Nephron progenitor cell (in vitro differentiated cells): ENCODE results near the gene ATP8B1.
A peak's percentile ranks its signal among the peaks of the same experiment; 100 is the strongest.

Experiments
- DNase-seq: peaks from one replicate; pipeline ENCODE4 v3.0.0; 2021
- H3K27ac Mint-ChIP-seq: 2 replicates; pipeline ENCODE4 v1.8.0; 2021; ENCODE audit warnings: mild to moderate bottlenecking, moderate library complexity, mixed read lengths
- H3K27me3 Mint-ChIP-seq: 2 replicates; pipeline ENCODE4 v1.8.0; 2021; ENCODE audit warnings: mild to moderate bottlenecking, low read depth, mixed read lengths; ENCODE audit not compliant: poor library complexity
- H3K36me3 Mint-ChIP-seq: 2 replicates; pipeline ENCODE4 v1.8.0; 2021; ENCODE audit warnings: low read depth, mixed read lengths
- H3K4me1 Mint-ChIP-seq: 2 replicates; pipeline ENCODE4 v1.8.0; 2021; ENCODE audit warnings: mixed read lengths
- H3K4me3 Mint-ChIP-seq: 2 replicates; pipeline ENCODE4 v1.8.0; 2021; ENCODE audit warnings: mild to moderate bottlenecking, moderate library complexity, mixed read lengths
- H3K9me3 Mint-ChIP-seq: 2 replicates; pipeline ENCODE4 v1.8.0; 2021; ENCODE audit warnings: mild to moderate bottlenecking, moderate library complexity, mixed read lengths
- TF ChIP-seq, protein P1 (sequence below): fragments of 200-600 bp; sonication (generic); IDR thresholded peaks from 2 replicates; pipeline ENCODE4 v1.5.0; 2021; ENCODE audit warnings: antibody characterized with exemption

Gene ATP8B1

GRCh38 chr18:57705011-57705410 is 98.1 kb downstream of the ATP8B1 start:
- Mint-ChIP-seq H3K4me3 (no peak overlapping the region), H3K27ac (no peak overlapping the region), H3K9me3 (no peaks in the 10 kb centered on the region), H3K27me3 (peaks cover 2% of the 10 kb centered on the region), H3K4me1 (no peaks in the 10 kb centered on the region), H3K36me3 (no peaks in the 10 kb centered on the region)
- no peak for DNase-seq
- TF ChIP-seq, protein P1, sequence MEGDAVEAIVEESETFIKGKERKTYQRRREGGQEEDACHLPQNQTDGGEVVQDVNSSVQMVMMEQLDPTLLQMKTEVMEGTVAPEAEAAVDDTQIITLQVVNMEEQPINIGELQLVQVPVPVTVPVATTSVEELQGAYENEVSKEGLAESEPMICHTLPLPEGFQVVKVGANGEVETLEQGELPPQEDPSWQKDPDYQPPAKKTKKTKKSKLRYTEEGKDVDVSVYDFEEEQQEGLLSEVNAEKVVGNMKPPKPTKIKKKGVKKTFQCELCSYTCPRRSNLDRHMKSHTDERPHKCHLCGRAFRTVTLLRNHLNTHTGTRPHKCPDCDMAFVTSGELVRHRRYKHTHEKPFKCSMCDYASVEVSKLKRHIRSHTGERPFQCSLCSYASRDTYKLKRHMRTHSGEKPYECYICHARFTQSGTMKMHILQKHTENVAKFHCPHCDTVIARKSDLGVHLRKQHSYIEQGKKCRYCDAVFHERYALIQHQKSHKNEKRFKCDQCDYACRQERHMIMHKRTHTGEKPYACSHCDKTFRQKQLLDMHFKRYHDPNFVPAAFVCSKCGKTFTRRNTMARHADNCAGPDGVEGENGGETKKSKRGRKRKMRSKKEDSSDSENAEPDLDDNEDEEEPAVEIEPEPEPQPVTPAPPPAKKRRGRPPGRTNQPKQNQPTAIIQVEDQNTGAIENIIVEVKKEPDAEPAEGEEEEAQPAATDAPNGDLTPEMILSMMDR, result no peak

- peak overlapping the region; percentile 88 for H3K27ac Mint-ChIP-seq
- no peaks in the 10 kb centered on the region for H3K36me3 Mint-ChIP-seq
- H3K27me3 Mint-ChIP-seq, result peaks cover 2% of the 10 kb centered on the region
- no peak for DNase-seq
- TF ChIP-seq, protein P1, result no peak
- H3K4me3 Mint-ChIP-seq, result no peak overlapping the region
- H3K9me3 Mint-ChIP-seq, result no peaks in the 10 kb centered on the region
- H3K4me1 Mint-ChIP-seq, result peaks cover 15% of the 10 kb centered on the region
Observed at GRCh38 chr18:57698571-57699276, 104.4 kb downstream of the ATP8B1 start.

DNA sequence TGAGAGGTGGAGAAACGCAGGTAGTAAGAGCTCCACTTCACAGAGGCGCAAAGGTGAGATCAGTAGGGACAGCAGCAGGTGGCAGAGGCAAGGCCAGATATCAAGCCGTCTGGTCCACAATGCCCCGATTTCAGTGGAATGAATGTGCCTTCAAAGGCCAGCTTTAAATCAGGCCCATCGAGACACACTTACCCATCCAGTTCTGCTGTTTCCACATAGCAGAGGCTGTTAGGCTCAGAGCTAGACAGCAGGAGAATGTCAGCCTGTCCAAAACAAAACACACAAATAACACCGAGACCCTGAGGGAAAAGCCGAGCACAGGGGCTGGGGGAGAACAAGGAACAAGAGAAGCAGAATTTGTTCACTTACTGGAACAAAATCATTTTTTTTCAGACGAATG is 105.7 kb downstream of the ATP8B1 start:
- no peak for DNase-seq
- no peaks in the 10 kb centered on the region for H3K36me3 Mint-ChIP-seq
- no peaks in the 10 kb centered on the region for H3K27me3 Mint-ChIP-seq
- TF ChIP-seq, protein P1, result no peak
- H3K4me3 Mint-ChIP-seq, result no peak overlapping the region
- peaks cover 15% of the 10 kb centered on the region for H3K4me1 Mint-ChIP-seq
- H3K9me3 Mint-ChIP-seq, result no peaks in the 10 kb centered on the region
- no peak overlapping the region for H3K27ac Mint-ChIP-seq

- Mint-ChIP-seq H3K9me3 (no peaks in the 10 kb centered on the region), H3K27ac (no peak overlapping the region), H3K4me3 (no peak overlapping the region), H3K27me3 (no peaks in the 10 kb centered on the region), H3K4me1 (peaks cover 15% of the 10 kb centered on the region), H3K36me3 (no peaks in the 10 kb centered on the region)
- TF ChIP-seq, protein P1, result no peak
- DNase-seq, result no peak
Observed at GRCh38 chr18:57696271-57696670, 106.8 kb downstream of the ATP8B1 start.

GRCh38 chr18:57691363-57691762 is 111.8 kb downstream of the ATP8B1 start:
- no peaks in the 10 kb centered on the region for H3K4me1 Mint-ChIP-seq
- peaks cover 3% of the 10 kb centered on the region for H3K27me3 Mint-ChIP-seq
- no peak overlapping the region for H3K4me3 Mint-ChIP-seq
- no peaks in the 10 kb centered on the region for H3K9me3 Mint-ChIP-seq
- peaks cover 6% of the 10 kb centered on the region for H3K36me3 Mint-ChIP-seq
- no peak overlapping the region for H3K27ac Mint-ChIP-seq
- DNase-seq, result no peak
- TF ChIP-seq, protein P1, result no peak

DNA sequence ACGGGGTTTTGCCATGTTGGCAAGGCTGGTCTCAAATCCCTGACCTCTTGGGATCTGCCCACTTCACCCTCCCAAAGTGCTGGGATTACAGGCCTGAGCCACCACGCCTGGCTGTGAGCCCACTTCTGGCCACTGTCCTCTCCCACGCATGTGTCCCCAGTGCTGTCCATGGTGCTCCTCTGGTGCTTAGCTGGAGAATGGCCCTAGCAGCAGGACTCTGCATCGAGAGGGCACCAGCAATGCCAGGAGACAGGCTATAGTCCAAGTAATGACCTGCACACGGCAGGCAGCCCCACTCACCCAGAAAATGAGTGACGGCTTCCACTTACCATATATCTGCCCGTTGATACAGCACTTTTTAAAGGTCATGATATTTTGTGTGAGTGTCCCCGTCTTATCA is 115.1 kb downstream of the ATP8B1 start:
- Mint-ChIP-seq H3K27me3 (peaks cover 3% of the 10 kb centered on the region), H3K4me1 (no peaks in the 10 kb centered on the region), H3K36me3 (peaks cover 6% of the 10 kb centered on the region), H3K9me3 (no peaks in the 10 kb centered on the region), H3K4me3 (no peak overlapping the region), H3K27ac (no peak overlapping the region)
- DNase-seq, result no peak
- TF ChIP-seq, protein P1, result no peak
